Activated naive CD4-positive, alpha-beta T cell treated with anti-CD3 and anti-CD28 coated beads, Interleukin-2, amount 50 U/mL, for 24 hours (primary cell): Measurements from ENCODE around the gene ITGB4.
A peak's percentile ranks its signal among the peaks of the same experiment; 100 is the strongest.
"Not testable (repeated sequence)": the region's sequence is repeated elsewhere in the genome, so short reads cannot be mapped to it uniquely, and the experiment has no call there.

Source experiments
- H3K27ac Mint-ChIP-seq: one replicate; pipeline ENCODE4 v1.8.0; 2021; ENCODE audit warnings: mild to moderate bottlenecking, mixed read lengths
- H3K27me3 Mint-ChIP-seq: one replicate; pipeline ENCODE4 v1.8.0; 2021; ENCODE audit warnings: mixed read lengths
- H3K36me3 Mint-ChIP-seq: one replicate; pipeline ENCODE4 v1.8.0; 2021; ENCODE audit warnings: mixed read lengths
- H3K4me1 Mint-ChIP-seq: one replicate; pipeline ENCODE4 v1.8.0; 2021; ENCODE audit warnings: mixed read lengths
- H3K4me3 Mint-ChIP-seq: one replicate; pipeline ENCODE4 v1.8.0; 2021; ENCODE audit warnings: mild to moderate bottlenecking, mixed read lengths
- H3K9me3 Mint-ChIP-seq: one replicate; pipeline ENCODE4 v1.8.0; 2021; ENCODE audit warnings: mixed read lengths

The ITGB4 gene

GRCh38 chr17:75764711-75765421 is 43.6 kb downstream of the ITGB4 start, which contains the start of gene GALK1:
TSS of gene GALK1 (minus strand) at chr17:75765192. CDS start at chr17:75765136, 56 bp downstream.
- Mint-ChIP-seq H3K4me3 (peak within 1 kb of the TSS; percentile 77), H3K36me3 (no peaks in the 10 kb centered on the region), H3K4me1 (peaks cover 15% of the 10 kb centered on the region), H3K27me3 (no peaks in the 10 kb centered on the region), H3K9me3 (no peaks in the 10 kb centered on the region), H3K27ac (no peak within 1 kb of the TSS)

GRCh38 chr17:75765981-75766380 is 44.7 kb downstream of the ITGB4 start:
- Mint-ChIP-seq H3K4me3 (peak overlapping the region; percentile 62), H3K27me3 (no peaks in the 10 kb centered on the region), H3K36me3 (no peaks in the 10 kb centered on the region), H3K4me1 (peaks cover 15% of the 10 kb centered on the region), H3K27ac (no peak overlapping the region), H3K9me3 (no peaks in the 10 kb centered on the region)

- no peaks in the 10 kb centered on the region for H3K9me3 Mint-ChIP-seq
- no peak overlapping the region for H3K4me3 Mint-ChIP-seq
- no peaks in the 10 kb centered on the region for H3K36me3 Mint-ChIP-seq
- H3K27ac Mint-ChIP-seq = no peak overlapping the region
- H3K27me3 Mint-ChIP-seq = no peaks in the 10 kb centered on the region
- peaks cover 8% of the 10 kb centered on the region for H3K4me1 Mint-ChIP-seq
Measured at GRCh38 chr17:75767881-75768280, 46.6 kb downstream of the ITGB4 start.

GRCh38 chr17:75769536-75769935 is 48.3 kb downstream of the ITGB4 start:
- Mint-ChIP-seq H3K27ac (no peak overlapping the region), H3K27me3 (no peaks in the 10 kb centered on the region), H3K36me3 (no peaks in the 10 kb centered on the region), H3K4me3 (no peak overlapping the region), H3K4me1 (peaks cover under 1% of the 10 kb centered on the region), H3K9me3 (no peaks in the 10 kb centered on the region)

- no peak overlapping the region for H3K27ac Mint-ChIP-seq
Measured at GRCh38 chr17:75771334-75772281, 50.3 kb downstream of the ITGB4 start.

GRCh38 chr17:75773121-75773807 is 52.0 kb downstream of the ITGB4 start:
- no peak overlapping the region for H3K27ac Mint-ChIP-seq
- H3K9me3 Mint-ChIP-seq = no peaks in the 10 kb centered on the region
- H3K27me3 Mint-ChIP-seq = no peaks in the 10 kb centered on the region
- H3K4me1 Mint-ChIP-seq = peaks cover 22% of the 10 kb centered on the region
- H3K4me3 Mint-ChIP-seq = no peak overlapping the region
- H3K36me3 Mint-ChIP-seq = peaks cover 19% of the 10 kb centered on the region

More at GRCh38 chr17:75771334-75772281, 50.3 kb downstream of the ITGB4 start:
- Mint-ChIP-seq H3K36me3 (peaks cover 5% of the 10 kb centered on the region), H3K27me3 (no peaks in the 10 kb centered on the region), H3K4me3 (no peak overlapping the region), H3K9me3 (no peaks in the 10 kb centered on the region), H3K4me1 (peaks cover 14% of the 10 kb centered on the region)

GRCh38 chr17:75773808-75774470 is 52.7 kb downstream of the ITGB4 start:
- Mint-ChIP-seq H3K27ac (no peak overlapping the region), H3K4me3 (no peak overlapping the region), H3K9me3 (no peaks in the 10 kb centered on the region), H3K27me3 (no peaks in the 10 kb centered on the region), H3K4me1 (peaks cover 22% of the 10 kb centered on the region), H3K36me3 (peaks cover 26% of the 10 kb centered on the region)

GRCh38 chr17:75774471-75774990 is 53.3 kb downstream of the ITGB4 start:
- Mint-ChIP-seq H3K4me3 (no peak overlapping the region), H3K36me3 (peaks cover 26% of the 10 kb centered on the region), H3K9me3 (no peaks in the 10 kb centered on the region), H3K4me1 (peaks cover 22% of the 10 kb centered on the region), H3K27ac (peak overlapping the region; percentile 92), H3K27me3 (no peaks in the 10 kb centered on the region)

GRCh38 chr17:75774991-75775668 is 53.9 kb downstream of the ITGB4 start:
- Mint-ChIP-seq H3K4me3 (peak overlapping the region; percentile 98), H3K36me3 (peaks cover 28% of the 10 kb centered on the region), H3K9me3 (no peaks in the 10 kb centered on the region), H3K27ac (peak overlapping the region; percentile 88), H3K27me3 (no peaks in the 10 kb centered on the region), H3K4me1 (peaks cover 26% of the 10 kb centered on the region)

GRCh38 chr17:75776386-75777295 is 55.4 kb downstream of the ITGB4 start:
- Mint-ChIP-seq H3K27ac (peak overlapping the region; percentile 83), H3K4me3 (peak overlapping the region; percentile 98), H3K36me3 (peaks cover 28% of the 10 kb centered on the region), H3K4me1 (peaks cover 28% of the 10 kb centered on the region), H3K27me3 (no peaks in the 10 kb centered on the region), H3K9me3 (no peaks in the 10 kb centered on the region)

- Mint-ChIP-seq H3K4me3 (peak overlapping the region; percentile 98), H3K9me3 (no peaks in the 10 kb centered on the region), H3K36me3 (peaks cover 28% of the 10 kb centered on the region), H3K27ac (peak overlapping the region; percentile 83), H3K27me3 (no peaks in the 10 kb centered on the region), H3K4me1 (peaks cover 28% of the 10 kb centered on the region)
Measured at GRCh38 chr17:75777296-75777922, 56.1 kb downstream of the ITGB4 start.

- Mint-ChIP-seq H3K4me1 (peaks cover 33% of the 10 kb centered on the region), H3K36me3 (peaks cover 28% of the 10 kb centered on the region), H3K27ac (peak overlapping the region; percentile 90), H3K4me3 (peak overlapping the region; percentile 98)
- not testable (repeated sequence) for H3K9me3 Mint-ChIP-seq, H3K27me3 Mint-ChIP-seq
Measured at GRCh38 chr17:75778066-75778860, 57.0 kb downstream of the ITGB4 start.

GRCh38 chr17:75778861-75779249 is 57.6 kb downstream of the ITGB4 start:
- H3K4me3 Mint-ChIP-seq = peak overlapping the region; percentile 98
- H3K4me1 Mint-ChIP-seq = peaks cover 39% of the 10 kb centered on the region
- H3K27me3 Mint-ChIP-seq = no peaks in the 10 kb centered on the region
- H3K27ac Mint-ChIP-seq = peak overlapping the region; percentile 90
- H3K36me3 Mint-ChIP-seq = peaks cover 28% of the 10 kb centered on the region
- H3K9me3 Mint-ChIP-seq = no peaks in the 10 kb centered on the region
